Activated CD4-positive, alpha-beta memory T cell treated with anti-CD3 and anti-CD28 coated beads, Interleukin-2, amount 10 ng/mL, durations not matched to agents 7 days and 5 days (primary cell): Measurements from ENCODE around the gene MFSD12. TPM values are rescaled to one million over a fixed set of nuclear protein-coding genes. Genes with fewer than 3 reads are reported as not detected.

Experiments
- CTCF ChIA-PET: fragments of 350-600 bp; sonication (Branson Sonifier 250); formaldehyde crosslinking; loops from one replicate; lab custom pipeline; 2021; ENCODE audit warnings: antibody characterized with exemption, inconsistent platforms; lab: Charles Lee
- POLR2A ChIA-PET: fragments of 350-600 bp; sonication (Branson Sonifier 250); formaldehyde crosslinking; loops from one replicate; lab custom pipeline; 2021; ENCODE audit warnings: antibody characterized with exemption; lab: Charles Lee
- DNase-seq: peaks from one replicate; pipeline ENCODE4 v3.0.0-alpha.2; 2020
- H3K27ac Mint-ChIP-seq: one replicate; pipeline ENCODE4 v1.8.0; 2021; ENCODE audit warnings: mild to moderate bottlenecking, mixed read lengths
- H3K27me3 Mint-ChIP-seq: one replicate; pipeline ENCODE4 v1.8.0; 2021; ENCODE audit warnings: mixed read lengths
- H3K36me3 Mint-ChIP-seq: one replicate; pipeline ENCODE4 v1.8.0; 2021; ENCODE audit warnings: low read depth, mixed read lengths
- H3K4me1 Mint-ChIP-seq: one replicate; pipeline ENCODE4 v1.8.0; 2021; ENCODE audit warnings: mixed read lengths
- H3K4me3 Mint-ChIP-seq: one replicate; pipeline ENCODE4 v1.8.0; 2021; ENCODE audit warnings: mild to moderate bottlenecking, mixed read lengths
- H3K9me3 Mint-ChIP-seq: one replicate; pipeline ENCODE4 v1.8.0; 2021; ENCODE audit warnings: mixed read lengths
- total RNA-seq, 2 experiments: library from RNA; stranded (reverse); gene quantifications; one replicate each; pipeline ENCODE4 v1.2.3, GENCODE V29; 2021

The MFSD12 gene
- total RNA-seq, 2 experiments from 2014 or later = 51.4 to 55.1 TPM

- H3K4me3 Mint-ChIP-seq = no peak overlapping the region
- H3K36me3 Mint-ChIP-seq = peaks cover 6% of the 10 kb centered on the region
- peaks cover 9% of the 10 kb centered on the region for H3K4me1 Mint-ChIP-seq
- H3K9me3 Mint-ChIP-seq = no peaks in the 10 kb centered on the region
- H3K27ac Mint-ChIP-seq = no peak overlapping the region
- ChIA-PET CTCF (interaction anchor here (0.6 to 3.5 kb wide), 3 partner anchors 9 to 80 kb away, joined by 3 to 40 read pairs (median 4); partner anchors contain the start of gene MFSD12), POLR2A (interaction anchor here (5.2 kb wide), 1 partner anchor 9 kb away, joined by 42 read pairs; the partner anchor contains the start of gene MFSD12)
- peak; percentile 44 for DNase-seq
- no peaks in the 10 kb centered on the region for H3K27me3 Mint-ChIP-seq
These were observed 10.1 kb downstream of the MFSD12 start for GRCh38 chr19:3547301-3547731.

GRCh38 chr19:3546119-3546518, 11.3 kb downstream of the MFSD12 start:
- no peaks in the 10 kb centered on the region for H3K27me3 Mint-ChIP-seq
- H3K27ac Mint-ChIP-seq = no peak overlapping the region
- POLR2A ChIA-PET = interaction anchor here (5.2 kb wide), 1 partner anchor 10 kb away, joined by 42 read pairs; the partner anchor contains the start of gene MFSD12
- peaks cover 6% of the 10 kb centered on the region for H3K36me3 Mint-ChIP-seq
- no peak for DNase-seq
- peaks cover 3% of the 10 kb centered on the region for H3K4me1 Mint-ChIP-seq
- no peaks in the 10 kb centered on the region for H3K9me3 Mint-ChIP-seq
- no peak overlapping the region for H3K4me3 Mint-ChIP-seq
- CTCF ChIA-PET = interaction anchor here (1.2 to 3.5 kb wide), 2 partner anchors 10 to 29 kb away, joined by 4 to 40 read pairs; partner anchors contain the start of gene MFSD12

- ChIA-PET CTCF (interaction anchor here (0.8 to 3.5 kb wide), 4 partner anchors 11 to 48 kb away, joined by 3 to 40 read pairs (median 4); partner anchors contain the start of gene MFSD12), POLR2A (interaction anchor here (0.6 to 5.2 kb wide), 3 partner anchors 11 to 191 kb away, joined by 3 to 42 read pairs (median 3); partner anchors contain the start of gene MFSD12)
- Mint-ChIP-seq H3K4me1 (peaks cover 3% of the 10 kb centered on the region), H3K27ac (no peak overlapping the region), H3K36me3 (peaks cover 6% of the 10 kb centered on the region), H3K27me3 (no peaks in the 10 kb centered on the region), H3K9me3 (no peaks in the 10 kb centered on the region), H3K4me3 (no peak overlapping the region)
- DNase-seq = no peak
These were observed 11.7 kb downstream of the MFSD12 start for GRCh38 chr19:3545669-3546034.

- no peak overlapping the region for H3K27ac Mint-ChIP-seq
- POLR2A ChIA-PET = interaction anchor here (0.6 to 5.2 kb wide), 4 partner anchors 11 to 190 kb away, joined by 3 to 42 read pairs (median 4); partner anchors contain the start of gene MFSD12
- H3K27me3 Mint-ChIP-seq = no peaks in the 10 kb centered on the region
- peaks cover 3% of the 10 kb centered on the region for H3K4me1 Mint-ChIP-seq
- CTCF ChIA-PET = interaction anchor here (0.8 to 3.5 kb wide), 4 partner anchors 11 to 49 kb away, joined by 3 to 40 read pairs (median 4); partner anchors contain the start of gene MFSD12
- peaks cover 7% of the 10 kb centered on the region for H3K36me3 Mint-ChIP-seq
- H3K9me3 Mint-ChIP-seq = no peaks in the 10 kb centered on the region
- peak; percentile 81 for DNase-seq
- H3K4me3 Mint-ChIP-seq = no peak overlapping the region
These were observed 12.4 kb downstream of the MFSD12 start for GRCh38 chr19:3544742-3545668.

GRCh38 chr19:3544058-3544376, 13.4 kb downstream of the MFSD12 start:
- Mint-ChIP-seq H3K36me3 (peaks cover 14% of the 10 kb centered on the region), H3K9me3 (peaks cover 5% of the 10 kb centered on the region), H3K27me3 (no peaks in the 10 kb centered on the region), H3K27ac (no peak overlapping the region), H3K4me1 (peaks cover 3% of the 10 kb centered on the region), H3K4me3 (no peak overlapping the region)
- DNase-seq = no peak
- ChIA-PET POLR2A (no interaction called here), CTCF (interaction anchor here (3.5 kb wide), 1 partner anchor 12 kb away, joined by 40 read pairs; the partner anchor contains the start of gene MFSD12)

GRCh38 chr19:3543150-3544057, 14.0 kb downstream of the MFSD12 start:
- ChIA-PET CTCF (interaction anchor here (0.5 to 3.5 kb wide), 2 partner anchors 13 to 39 kb away, joined by 3 to 40 read pairs; partner anchors contain the start of gene MFSD12), POLR2A (no interaction called here)
- Mint-ChIP-seq H3K27me3 (no peaks in the 10 kb centered on the region), H3K36me3 (peaks cover 17% of the 10 kb centered on the region), H3K27ac (no peak overlapping the region), H3K9me3 (peaks cover 5% of the 10 kb centered on the region), H3K4me3 (no peak overlapping the region), H3K4me1 (peaks cover 3% of the 10 kb centered on the region)
- no peak for DNase-seq

GRCh38 chr19:3539756-3540118, 17.6 kb downstream of the MFSD12 start:
- ChIA-PET POLR2A (interaction anchor here (1.1 kb wide), 1 partner anchor 18 kb away, joined by 3 read pairs; the partner anchor contains the start of gene MFSD12), CTCF (no interaction called here)
- no peak for DNase-seq
- H3K36me3 Mint-ChIP-seq = peaks cover 32% of the 10 kb centered on the region
- H3K4me3 Mint-ChIP-seq = no peak overlapping the region
- H3K4me1 Mint-ChIP-seq = no peaks in the 10 kb centered on the region
- H3K27me3 Mint-ChIP-seq = no peaks in the 10 kb centered on the region
- H3K27ac Mint-ChIP-seq = no peak overlapping the region
- H3K9me3 Mint-ChIP-seq = peaks cover 5% of the 10 kb centered on the region

- H3K4me1 Mint-ChIP-seq = no peaks in the 10 kb centered on the region
- H3K4me3 Mint-ChIP-seq = no peak within 1 kb of the TSS
- no peak for DNase-seq
- CTCF ChIA-PET = no interaction called here
- H3K36me3 Mint-ChIP-seq = peaks cover 35% of the 10 kb centered on the region
- no peak within 1 kb of the TSS for H3K27ac Mint-ChIP-seq
- POLR2A ChIA-PET = interaction anchor here (1.1 kb wide), 1 partner anchor 18 kb away, joined by 3 read pairs; the partner anchor contains the start of gene MFSD12
- H3K9me3 Mint-ChIP-seq = peaks cover 5% of the 10 kb centered on the region
- H3K27me3 Mint-ChIP-seq = no peaks in the 10 kb centered on the region
These were observed 18.2 kb downstream of the MFSD12 start, which contains the start of gene TEKTIP1 for GRCh38 chr19:3538965-3539755. TSS of gene TEKTIP1 (plus strand) at chr19:3539174. CDS start at chr19:3539178, 4 bp downstream.

GRCh38 chr19:3538258-3538929, 19.0 kb downstream of the MFSD12 start:
- Mint-ChIP-seq H3K36me3 (peaks cover 39% of the 10 kb centered on the region), H3K27me3 (no peaks in the 10 kb centered on the region), H3K4me3 (no peak overlapping the region), H3K27ac (no peak overlapping the region), H3K9me3 (peaks cover 5% of the 10 kb centered on the region), H3K4me1 (no peaks in the 10 kb centered on the region)
- DNase-seq = no peak
- ChIA-PET CTCF (no interaction called here), POLR2A (interaction anchor here (1.1 kb wide), 1 partner anchor 19 kb away, joined by 3 read pairs; the partner anchor contains the start of gene MFSD12)

GRCh38 chr19:3537438-3538240, 19.7 kb downstream of the MFSD12 start:
- DNase-seq = no peak
- ChIA-PET POLR2A (no interaction called here), CTCF (no interaction called here)
- peaks cover 43% of the 10 kb centered on the region for H3K36me3 Mint-ChIP-seq
- no peak overlapping the region for H3K4me3 Mint-ChIP-seq
- H3K4me1 Mint-ChIP-seq = no peaks in the 10 kb centered on the region
- no peaks in the 10 kb centered on the region for H3K27me3 Mint-ChIP-seq
- no peak overlapping the region for H3K27ac Mint-ChIP-seq
- peaks cover 5% of the 10 kb centered on the region for H3K9me3 Mint-ChIP-seq

GRCh38 chr19:3537101-3537437, 20.3 kb downstream of the MFSD12 start:
- Mint-ChIP-seq H3K27me3 (no peaks in the 10 kb centered on the region), H3K4me1 (no peaks in the 10 kb centered on the region), H3K9me3 (peaks cover 5% of the 10 kb centered on the region), H3K27ac (no peak overlapping the region), H3K4me3 (no peak overlapping the region), H3K36me3 (peaks cover 46% of the 10 kb centered on the region)
- POLR2A ChIA-PET = no interaction called here
- no peak for DNase-seq
- CTCF ChIA-PET = no interaction called here
